A172 (cell line): ENCODE data around the gene PGGHG. TPM values are rescaled to one million over a fixed set of nuclear protein-coding genes. Genes with fewer than 3 reads are reported as not detected.

Experiments used
- DNase-seq: peaks from one replicate; pipeline ENCODE4 v3.0.0-alpha.2; 2015; ENCODE audit warnings: low spot score
- total RNA-seq: library from RNA; depleted of rRNA; stranded (reverse); fragments of >200 nt; shearing (Covaris generic); gene quantifications from 2 replicates; pipeline ENCODE4 v1.2.3, GENCODE V29; 2014

Gene PGGHG
- total RNA-seq, 1 experiment from 2014 or later: 13.0 TPM

GRCh38 chr11:269146-269890 lies 19.6 kb upstream of the PGGHG start:
- DNase-seq: no peak

- no peak for DNase-seq
Observed at GRCh38 chr11:270451-271318, 18.2 kb upstream of the PGGHG start.

GRCh38 chr11:271319-271715 lies 17.6 kb upstream of the PGGHG start:
- DNase-seq: no peak

- no peak for DNase-seq
Observed at GRCh38 chr11:272195-272930, 16.6 kb upstream of the PGGHG start.

GRCh38 chr11:272931-273198 lies 16.1 kb upstream of the PGGHG start:
- no peak for DNase-seq

- no peak for DNase-seq
Observed at GRCh38 chr11:276219-276618, 12.7 kb upstream of the PGGHG start.

- DNase-seq: no peak
Observed at GRCh38 chr11:278001-278951, 10.7 kb upstream of the PGGHG start, which contains the start of gene NLRP6. Gene NLRP6, plus strand, starts transcription at chr11:278407. Its CDS starts 163 bp downstream, at chr11:278570.

GRCh38 chr11:279040-279965 lies 9.6 kb upstream of the PGGHG start:
- DNase-seq: no peak

- no peak for DNase-seq
Observed at GRCh38 chr11:279966-280705, 8.8 kb upstream of the PGGHG start.

GRCh38 chr11:280706-281485 lies 8.0 kb upstream of the PGGHG start:
- DNase-seq: no peak

- no peak for DNase-seq
Observed at GRCh38 chr11:281486-282161, 7.3 kb upstream of the PGGHG start.

GRCh38 chr11:282171-282570 lies 6.8 kb upstream of the PGGHG start:
- no peak for DNase-seq

- no peak for DNase-seq
Observed at GRCh38 chr11:282630-283360, 6.1 kb upstream of the PGGHG start.

- no peak for DNase-seq
Observed at GRCh38 chr11:283405-284104, 5.4 kb upstream of the PGGHG start.

GRCh38 chr11:284105-285020 lies 4.6 kb upstream of the PGGHG start:
- no peak for DNase-seq
